Measurements from ENCODE around the gene TRDN.
"Not testable (repeated sequence)": the region's sequence is repeated elsewhere in the genome, so short reads cannot be mapped to it uniquely, and the experiment has no call there.

TRDN gene

GRCh38 chr6:123240626-123241025 is 396.1 kb downstream of the TRDN start:
- no peak for DNase-seq

- DNase-seq: no peak
Observed at GRCh38 chr6:123233336-123233735, 403.4 kb downstream of the TRDN start.

GRCh38 chr6:123227789-123228188 is 409.0 kb downstream of the TRDN start:
- not testable (repeated sequence) for DNase-seq

GRCh38 chr6:123226398-123226797 is 410.4 kb downstream of the TRDN start:
- DNase-seq: no peak

- DNase-seq: no peak
Observed at GRCh38 chr6:123224077-123224476, 412.7 kb downstream of the TRDN start.

- no peak for DNase-seq
Observed at GRCh38 chr6:123223461-123223860, 413.3 kb downstream of the TRDN start.

GRCh38 chr6:123215211-123215610 is 421.5 kb downstream of the TRDN start:
- no peak for DNase-seq

- DNase-seq: no peak
Observed at GRCh38 chr6:123214433-123214832, 422.3 kb downstream of the TRDN start.

GRCh38 chr6:123213921-123214320 is 422.8 kb downstream of the TRDN start:
- DNase-seq: no peak

GRCh38 chr6:123211777-123212545 is 424.8 kb downstream of the TRDN start:
- no peak for DNase-seq

GRCh38 chr6:123210645-123211044 is 426.1 kb downstream of the TRDN start:
- no peak for DNase-seq

- DNase-seq: no peak
Observed at GRCh38 chr6:123207967-123208510, 428.7 kb downstream of the TRDN start.

GRCh38 chr6:123203928-123204327 is 432.8 kb downstream of the TRDN start:
- no peak for DNase-seq

GRCh38 chr6:123201869-123202372 is 434.8 kb downstream of the TRDN start:
- no peak for DNase-seq

GRCh38 chr6:123193298-123193697 is 443.5 kb downstream of the TRDN start:
- DNase-seq: no peak

- DNase-seq: no peak
Observed at GRCh38 chr6:123189816-123190215, 446.9 kb downstream of the TRDN start.

- DNase-seq: no peak
Observed at GRCh38 chr6:123182998-123183397, 453.8 kb downstream of the TRDN start.

- no peak for DNase-seq
Observed at GRCh38 chr6:123176706-123177105, 460.0 kb downstream of the TRDN start.

GRCh38 chr6:123171341-123172115 is 465.2 kb downstream of the TRDN start:
- DNase-seq: no peak

- no peak for DNase-seq
Observed at GRCh38 chr6:123169774-123170095, 467.0 kb downstream of the TRDN start.

GRCh38 chr6:123168892-123169773 is 467.6 kb downstream of the TRDN start:
- no peak for DNase-seq

GRCh38 chr6:123168466-123168865 is 468.3 kb downstream of the TRDN start:
- DNase-seq: no peak
